Stimulated activated CD8-positive, alpha-beta memory T cell treated with anti-CD3 and anti-CD28 coated beads, Interleukin-15, amount 100 ng/mL, for 1 hour (primary cell): ENCODE results near the gene KIFC3.
"Not testable (repeated sequence)": the region's sequence is repeated elsewhere in the genome, so short reads cannot be mapped to it uniquely, and the experiment has no call there.

ENCODE experiments used
- DNase-seq: peaks from one replicate; pipeline ENCODE4 v3.0.0-alpha.2; 2020; ENCODE audit warnings: low read depth

Gene KIFC3

GRCh38 chr16:57802341-57803133, at the start of gene KIFC3:
TSS of gene KIFC3 (minus strand) at chr16:57802491. CDS start at chr16:57798243, 4,248 bp downstream.
- DNase-seq: peak; percentile 56

GRCh38 chr16:57848181-57848580, 45.9 kb upstream of the KIFC3 start:
- no peak for DNase-seq

GRCh38 chr16:57846931-57847330, 44.6 kb upstream of the KIFC3 start:
- not testable (repeated sequence) for DNase-seq

GRCh38 chr16:57846078-57846697, 43.9 kb upstream of the KIFC3 start:
- no peak for DNase-seq

- no peak for DNase-seq
Measured at GRCh38 chr16:57845115-57845514, 42.8 kb upstream of the KIFC3 start.

GRCh38 chr16:57844416-57845030, 42.2 kb upstream of the KIFC3 start:
- no peak for DNase-seq

- no peak for DNase-seq
Measured at GRCh38 chr16:57843400-57843799, 41.1 kb upstream of the KIFC3 start.

GRCh38 chr16:57842601-57843000, 40.3 kb upstream of the KIFC3 start:
- DNase-seq: no peak

- no peak for DNase-seq
Measured at GRCh38 chr16:57840833-57841232, 38.5 kb upstream of the KIFC3 start.

- no peak for DNase-seq
Measured at GRCh38 chr16:57838161-57838560, 35.9 kb upstream of the KIFC3 start.

GRCh38 chr16:57837305-57838125, 35.2 kb upstream of the KIFC3 start:
- DNase-seq: no peak

GRCh38 chr16:57835439-57835838, 33.1 kb upstream of the KIFC3 start:
- not testable (repeated sequence) for DNase-seq

GRCh38 chr16:57834936-57835335, 32.6 kb upstream of the KIFC3 start:
- DNase-seq: no peak

- DNase-seq: no peak
Measured at GRCh38 chr16:57830890-57831484, 28.7 kb upstream of the KIFC3 start.

- no peak for DNase-seq
Measured at GRCh38 chr16:57829969-57830360, 27.7 kb upstream of the KIFC3 start.

- no peak for DNase-seq
Measured at GRCh38 chr16:57828272-57829161, 26.2 kb upstream of the KIFC3 start.

GRCh38 chr16:57826706-57827625, 24.7 kb upstream of the KIFC3 start:
- no peak for DNase-seq

GRCh38 chr16:57826052-57826451, 23.8 kb upstream of the KIFC3 start:
- DNase-seq: no peak

GRCh38 chr16:57825298-57826044, 23.2 kb upstream of the KIFC3 start:
- DNase-seq: no peak
